A673 (cell line): Measurements from ENCODE around the gene MXD1.

Experiments used
- EZH2 ChIP-seq: fragments of 200-600 bp; sonication (generic); IDR thresholded peaks from 2 replicates; pipeline ENCODE4 v1.6.1; 2017; ENCODE audit warnings: borderline replicate concordance, low read depth, mild to moderate bottlenecking, mixed read lengths, antibody characterized with exemption, low read length; ENCODE audit not compliant: poor library complexity, severe bottlenecking
- TF ChIP-seq, protein P1 (sequence below): fragments of 300-800, 200-600 bp; sonication (generic); conservative IDR thresholded peaks from 2 replicates; pipeline ENCODE4 v1.5.1; 2017; ENCODE audit warnings: low read depth, mild to moderate bottlenecking, antibody characterized with exemption, low read length, moderate library complexity, mixed read lengths

DNA sequence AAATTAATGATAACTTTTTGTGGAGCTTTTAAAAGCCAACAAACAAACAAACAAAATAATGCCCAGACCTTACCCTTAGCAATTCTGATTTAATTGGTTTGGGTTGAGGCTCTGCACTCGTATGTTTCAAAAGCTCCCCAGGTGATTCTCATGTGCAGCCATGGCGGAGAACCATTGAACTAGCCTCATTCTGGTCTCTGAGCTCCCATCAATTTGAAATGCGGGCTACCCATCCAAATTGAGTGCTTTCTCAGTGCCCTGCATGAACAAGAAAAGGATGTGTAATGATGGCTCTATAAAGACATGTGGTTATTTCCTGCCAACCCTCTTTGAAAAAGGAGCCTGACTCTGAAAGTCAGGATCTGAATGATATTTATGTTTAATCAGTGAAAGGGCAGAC, 8.2 kb downstream of the MXD1 start:
- TF ChIP-seq, protein P1, sequence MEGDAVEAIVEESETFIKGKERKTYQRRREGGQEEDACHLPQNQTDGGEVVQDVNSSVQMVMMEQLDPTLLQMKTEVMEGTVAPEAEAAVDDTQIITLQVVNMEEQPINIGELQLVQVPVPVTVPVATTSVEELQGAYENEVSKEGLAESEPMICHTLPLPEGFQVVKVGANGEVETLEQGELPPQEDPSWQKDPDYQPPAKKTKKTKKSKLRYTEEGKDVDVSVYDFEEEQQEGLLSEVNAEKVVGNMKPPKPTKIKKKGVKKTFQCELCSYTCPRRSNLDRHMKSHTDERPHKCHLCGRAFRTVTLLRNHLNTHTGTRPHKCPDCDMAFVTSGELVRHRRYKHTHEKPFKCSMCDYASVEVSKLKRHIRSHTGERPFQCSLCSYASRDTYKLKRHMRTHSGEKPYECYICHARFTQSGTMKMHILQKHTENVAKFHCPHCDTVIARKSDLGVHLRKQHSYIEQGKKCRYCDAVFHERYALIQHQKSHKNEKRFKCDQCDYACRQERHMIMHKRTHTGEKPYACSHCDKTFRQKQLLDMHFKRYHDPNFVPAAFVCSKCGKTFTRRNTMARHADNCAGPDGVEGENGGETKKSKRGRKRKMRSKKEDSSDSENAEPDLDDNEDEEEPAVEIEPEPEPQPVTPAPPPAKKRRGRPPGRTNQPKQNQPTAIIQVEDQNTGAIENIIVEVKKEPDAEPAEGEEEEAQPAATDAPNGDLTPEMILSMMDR = no peak
- no peak for TF ChIP-seq EZH2
